Smooth muscle cell (in vitro differentiated cells): ENCODE data around the gene DYNC2H1. TPM values are rescaled to one million over a fixed set of nuclear protein-coding genes. Genes with fewer than 3 reads are reported as not detected.

Source experiments
- DNase-seq: peaks from one replicate; lab custom pipeline; 2025; ENCODE audit not compliant: unreplicated experiment; lab: John Stamatoyannopoulos, UW
- H2AFZ ChIP-seq: fragments of 200-600 bp; sonication (generic); 2 replicates; pipeline ENCODE4 v1.6.0; 2016; ENCODE audit warnings: antibody characterized with exemption, low read depth, mild to moderate bottlenecking
- H3F3A ChIP-seq: fragments of 200-600 bp; sonication (generic); 2 replicates; pipeline ENCODE4 v1.6.0; 2017; ENCODE audit warnings: antibody characterized with exemption, low read depth
- H3K27ac ChIP-seq: fragments of 200-600 bp; sonication (generic); 2 replicates; pipeline ENCODE4 v1.5.1; 2016; ENCODE audit warnings: low read depth, mild to moderate bottlenecking
- H3K27me3 ChIP-seq: fragments of 200-600 bp; sonication (generic); 2 replicates; pipeline ENCODE4 v1.6.1; 2016; ENCODE audit warnings: low read depth, mild to moderate bottlenecking
- H3K36me3 ChIP-seq: fragments of 200-600 bp; sonication (generic); 2 replicates; pipeline ENCODE4 v1.5.1; 2016; ENCODE audit warnings: low read depth
- H3K4me1 ChIP-seq: fragments of 200-600 bp; sonication (generic); 2 replicates; pipeline ENCODE4 v1.5.1; 2016; ENCODE audit warnings: low read depth
- H3K4me2 ChIP-seq: fragments of 200-600 bp; sonication (generic); 2 replicates; pipeline ENCODE4 v1.6.0; 2016; ENCODE audit warnings: mild to moderate bottlenecking
- H3K4me3 ChIP-seq: fragments of 200-600 bp; sonication (generic); 2 replicates; pipeline ENCODE4 v1.5.1; 2016; ENCODE audit warnings: mild to moderate bottlenecking
- H3K79me2 ChIP-seq: fragments of 200-600 bp; sonication (generic); 2 replicates; pipeline ENCODE4 v1.6.0; 2016; ENCODE audit warnings: low read depth, mild to moderate bottlenecking
- H3K9ac ChIP-seq: fragments of 200-600 bp; sonication (generic); 2 replicates; pipeline ENCODE4 v1.6.0; 2016; ENCODE audit warnings: low read depth
- H3K9me3 ChIP-seq: fragments of 200-600 bp; sonication (generic); replicated peaks from 2 replicates; pipeline ENCODE4 v1.5.1; 2016; ENCODE audit warnings: low read depth
- H4K20me1 ChIP-seq: fragments of 200-600 bp; sonication (generic); 2 replicates; pipeline ENCODE4 v1.6.0; 2016; ENCODE audit warnings: low read depth
- CTCF ChIP-seq: fragments of 200-600 bp; sonication (generic); IDR thresholded peaks from 2 replicates; pipeline ENCODE4 v1.5.1; 2017; ENCODE audit warnings: borderline replicate concordance, mild to moderate bottlenecking, antibody characterized with exemption; ENCODE audit not compliant: insufficient read depth, poor library complexity, severe bottlenecking
- WGBS: methylation state at CpG from one replicate; pipeline ENCODE4 v1.1.7; 2016; ENCODE audit warnings: low lambda C conversion rate; 5-methylcytosine and 5-hydroxymethylcytosine counted together
- polyA plus RNA-seq: library from polyadenylated mRNA; unstranded; fragments of >200 nt; fragmentation: Nextera tagmentation; extraction: Ambion mirVana; gene quantifications from 2 replicates; pipeline ENCODE4 v1.2.1, GENCODE V29; 2016
- total RNA-seq: library from RNA; depleted of rRNA; stranded (reverse); fragments of >200 nt; gene quantifications from 2 replicates; pipeline ENCODE4 v1.2.3, GENCODE V29; 2014

Gene DYNC2H1
- total and polyA plus RNA-seq, 2 experiments from 2014 or later = 2.3 to 10.8 TPM

- WGBS = 79% methylated on average over 4 of the region's 4 CpGs
- Histone ChIP-seq H3K27ac (no peak overlapping the region), H3K27me3 (no peaks in the 10 kb centered on the region), H3K4me1 (no peaks in the 10 kb centered on the region), H4K20me1 (no peaks in the 10 kb centered on the region), H3K4me2 (no peak overlapping the region), H3K9me3 (no peaks in the 10 kb centered on the region), H3K79me2 (no peaks in the 10 kb centered on the region), H2AFZ (no peak overlapping the region), H3K4me3 (no peak overlapping the region), H3K36me3 (no peaks in the 10 kb centered on the region), H3F3A (no peaks in the 10 kb centered on the region), H3K9ac (no peak overlapping the region)
- DNase-seq = no peak
- TF ChIP-seq CTCF = no peak
Measured at GRCh38 chr11:103257360-103257759, 148.1 kb downstream of the DYNC2H1 start.

- H3K9me3 ChIP-seq = no peaks in the 10 kb centered on the region
- H3K79me2 ChIP-seq = no peaks in the 10 kb centered on the region
- no peak for TF ChIP-seq CTCF
- no peaks in the 10 kb centered on the region for H3K27me3 ChIP-seq
- 96% methylated on average over 9 of the region's 9 CpGs for WGBS
- DNase-seq = no peak
- H3K4me2 ChIP-seq = no peak overlapping the region
- H3K4me3 ChIP-seq = no peak overlapping the region
- no peaks in the 10 kb centered on the region for H3K4me1 ChIP-seq
- no peak overlapping the region for H3K9ac ChIP-seq
- H3F3A ChIP-seq = no peaks in the 10 kb centered on the region
- no peak overlapping the region for H2AFZ ChIP-seq
- no peaks in the 10 kb centered on the region for H4K20me1 ChIP-seq
- no peaks in the 10 kb centered on the region for H3K36me3 ChIP-seq
- H3K27ac ChIP-seq = no peak overlapping the region
Measured at GRCh38 chr11:103266167-103266831, 157.1 kb downstream of the DYNC2H1 start.

- Histone ChIP-seq H3K79me2 (no peaks in the 10 kb centered on the region), H3K9me3 (no peaks in the 10 kb centered on the region), H3K4me2 (no peak overlapping the region), H2AFZ (no peak overlapping the region), H3K4me3 (no peak overlapping the region), H3K9ac (no peak overlapping the region), H3K27me3 (no peaks in the 10 kb centered on the region), H3K27ac (no peak overlapping the region), H4K20me1 (no peaks in the 10 kb centered on the region), H3K36me3 (no peaks in the 10 kb centered on the region), H3K4me1 (no peaks in the 10 kb centered on the region), H3F3A (no peaks in the 10 kb centered on the region)
- TF ChIP-seq CTCF = no peak
- DNase-seq = no peak
- 100% methylated on average over 2 of the region's 2 CpGs for WGBS
Measured at GRCh38 chr11:103272876-103273275, 163.7 kb downstream of the DYNC2H1 start.

- Histone ChIP-seq H3K9ac (no peak overlapping the region), H4K20me1 (no peaks in the 10 kb centered on the region), H3K4me3 (no peak overlapping the region), H3K4me2 (no peak overlapping the region), H3K27ac (no peak overlapping the region), H3F3A (no peaks in the 10 kb centered on the region), H3K79me2 (no peaks in the 10 kb centered on the region), H3K36me3 (no peaks in the 10 kb centered on the region), H3K9me3 (no peaks in the 10 kb centered on the region), H3K4me1 (no peaks in the 10 kb centered on the region), H2AFZ (no peak overlapping the region), H3K27me3 (no peaks in the 10 kb centered on the region)
- DNase-seq = no peak
- no peak for TF ChIP-seq CTCF
Measured at GRCh38 chr11:103274025-103274424, 164.8 kb downstream of the DYNC2H1 start.
